Endothelial cell of umbilical vein (primary cell): ENCODE results near the gene CACNA2D3.

Experiments
- GATA2 ChIP-seq: IDR thresholded peaks from 2 replicates; pipeline ENCODE4 v1.7.0; 2011; ENCODE audit warnings: low read depth, mild to moderate bottlenecking, moderate library complexity, mixed read lengths, low read length; ENCODE audit not compliant: insufficient read length, insufficient read depth
- POLR2AphosphoS5 ChIP-seq: IDR thresholded peaks from 2 replicates; pipeline ENCODE4 v1.6.1; 2012; ENCODE audit warnings: low read depth, mild to moderate bottlenecking, control low read depth, low read length, moderate library complexity; ENCODE audit not compliant: insufficient read depth

GRCh38 chr3:54547051-54547450 is 424.7 kb downstream of the CACNA2D3 start:
- TF ChIP-seq POLR2AphosphoS5 (no peak), GATA2 (no peak)
